Karpas-422 (cell line): ENCODE measurements around the gene MICU2. TPM values are rescaled to one million over a fixed set of nuclear protein-coding genes. Genes with fewer than 3 reads are reported as not detected.

Source experiments
- DNase-seq: peaks from one replicate; pipeline ENCODE4 v3.0.0-alpha.2; 2015
- H2AFZ ChIP-seq: fragments of 200-600 bp; sonication (generic); 2 replicates; pipeline ENCODE4 v1.6.1; 2014; ENCODE audit warnings: antibody characterized with exemption, low read length, mixed read lengths
- H3K27ac ChIP-seq: fragments of 200-600 bp; sonication (generic); 2 replicates; pipeline ENCODE4 v1.5.1; 2014; ENCODE audit warnings: mild to moderate bottlenecking, low read length, moderate library complexity
- H3K27me3 ChIP-seq: fragments of 200-600 bp; sonication (generic); 2 replicates; pipeline ENCODE4 v1.6.1; 2014; ENCODE audit warnings: low read length, mixed read lengths
- H3K36me3 ChIP-seq: fragments of 200-600 bp; sonication (generic); 2 replicates; pipeline ENCODE4 v1.6.1; 2014; ENCODE audit warnings: low read length, mixed read lengths; ENCODE audit not compliant: insufficient read depth
- H3K4me1 ChIP-seq: fragments of 200-600 bp; sonication (generic); 2 replicates; pipeline ENCODE4 v1.6.1; 2014; ENCODE audit warnings: mild to moderate bottlenecking, low read length, mixed read lengths
- H3K4me2 ChIP-seq: fragments of 200-600 bp; sonication (generic); 2 replicates; pipeline ENCODE4 v1.6.1; 2014; ENCODE audit warnings: low read length, low read depth, mild to moderate bottlenecking; ENCODE audit not compliant: poor library complexity, severe bottlenecking
- H3K4me3 ChIP-seq: fragments of 200-600 bp; sonication (generic); 2 replicates; pipeline ENCODE4 v1.5.1; 2014; ENCODE audit warnings: mild to moderate bottlenecking, antibody characterized with exemption, low read length, mixed read lengths
- H3K79me2 ChIP-seq: fragments of 200-600 bp; sonication (generic); 2 replicates; pipeline ENCODE4 v1.6.1; 2014; ENCODE audit warnings: mild to moderate bottlenecking, low read length, mixed read lengths
- H3K9ac ChIP-seq: fragments of 200-600 bp; sonication (generic); 2 replicates; pipeline ENCODE4 v1.6.0; 2014; ENCODE audit warnings: low read length
- H3K9me2 ChIP-seq: fragments of 200-600 bp; sonication (generic), shearing (Covaris generic); replicated peaks from 2 replicates; pipeline ENCODE4 v1.6.0; 2014; ENCODE audit warnings: mild to moderate bottlenecking, low read length, moderate library complexity; ENCODE audit not compliant: insufficient read depth
- H3K9me3 ChIP-seq: fragments of 300-700, 200-600 bp; sonication (generic); 2 replicates; pipeline ENCODE4 v1.6.1; 2014; ENCODE audit warnings: low read length, mixed read lengths
- H4K20me1 ChIP-seq: fragments of 200-600 bp; sonication (generic); 2 replicates; pipeline ENCODE4 v1.6.1; 2014; ENCODE audit warnings: mild to moderate bottlenecking, antibody characterized with exemption, low read length, low read depth; ENCODE audit not compliant: insufficient read depth
- total RNA-seq: library from RNA; depleted of rRNA; stranded (reverse); fragments of >200 nt; shearing (Covaris generic); gene quantifications from 2 replicates; pipeline ENCODE4 v1.2.3, GENCODE V29; 2014; ENCODE audit warnings: low replicate concordance

Gene MICU2
- total RNA-seq, 1 experiment from 2014 or later = 60.1 TPM

GRCh38 chr13:21538280-21538679 lies 65.7 kb downstream of the MICU2 start:
- Histone ChIP-seq H3K9ac (no peak overlapping the region), H2AFZ (no peak overlapping the region), H3K27me3 (no peaks in the 10 kb centered on the region), H3K79me2 (peaks cover 50% of the 10 kb centered on the region), H4K20me1 (no peaks in the 10 kb centered on the region), H3K4me2 (no peak overlapping the region), H3K36me3 (no peaks in the 10 kb centered on the region), H3K9me3 (no peaks in the 10 kb centered on the region), H3K27ac (no peak overlapping the region), H3K9me2 (no peaks in the 10 kb centered on the region), H3K4me1 (peaks cover 22% of the 10 kb centered on the region), H3K4me3 (no peak overlapping the region)
- DNase-seq = no peak

DNA sequence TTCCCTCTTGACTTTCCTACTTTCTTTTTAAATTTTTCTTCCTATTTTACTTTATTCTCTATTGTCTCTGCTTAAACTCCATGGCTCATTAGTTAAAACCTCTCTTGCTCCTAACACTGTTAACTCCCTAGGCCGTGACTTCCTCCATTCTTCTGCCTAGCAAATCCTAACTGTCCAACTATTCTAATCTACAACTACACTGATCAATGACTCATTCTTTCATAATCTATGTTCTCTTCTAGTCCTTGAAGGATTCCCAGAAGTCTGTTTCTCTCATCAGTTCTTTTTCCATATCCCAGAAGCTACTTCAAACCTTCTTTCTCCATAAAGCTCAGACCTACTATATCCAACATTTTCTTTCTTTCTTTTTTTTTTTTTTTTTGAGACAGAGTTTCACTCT lies 66.9 kb downstream of the MICU2 start:
- DNase-seq = no peak
- no peak overlapping the region for H3K9ac ChIP-seq
- H3K4me1 ChIP-seq = peaks cover 13% of the 10 kb centered on the region
- no peak overlapping the region for H3K4me3 ChIP-seq
- no peak overlapping the region for H3K4me2 ChIP-seq
- H3K79me2 ChIP-seq = peaks cover 41% of the 10 kb centered on the region
- H3K9me2 ChIP-seq = no peaks in the 10 kb centered on the region
- H3K27ac ChIP-seq = no peak overlapping the region
- H3K9me3 ChIP-seq = no peaks in the 10 kb centered on the region
- no peaks in the 10 kb centered on the region for H4K20me1 ChIP-seq
- no peaks in the 10 kb centered on the region for H3K27me3 ChIP-seq
- no peak overlapping the region for H2AFZ ChIP-seq
- H3K36me3 ChIP-seq = no peaks in the 10 kb centered on the region

DNA sequence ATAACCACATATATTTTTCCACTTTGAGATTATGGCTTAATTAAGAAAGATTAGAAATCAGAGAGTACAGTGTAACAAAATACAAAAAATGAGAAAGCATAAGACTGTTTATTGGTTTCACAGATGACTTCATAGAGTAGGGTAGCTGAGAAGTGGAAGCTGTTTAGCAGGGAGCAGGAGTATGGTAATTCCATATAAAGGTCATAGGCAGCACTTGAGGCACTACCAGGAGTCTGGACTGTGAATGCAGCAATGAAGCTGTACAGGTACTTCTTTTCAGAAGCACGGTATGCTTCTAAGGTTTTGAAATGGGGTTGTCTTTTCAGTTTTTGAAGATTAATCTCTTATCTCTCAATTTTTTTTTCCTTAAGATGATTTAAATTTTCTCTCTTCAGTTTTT lies 69.2 kb downstream of the MICU2 start:
- no peaks in the 10 kb centered on the region for H3K9me3 ChIP-seq
- DNase-seq = no peak

DNA sequence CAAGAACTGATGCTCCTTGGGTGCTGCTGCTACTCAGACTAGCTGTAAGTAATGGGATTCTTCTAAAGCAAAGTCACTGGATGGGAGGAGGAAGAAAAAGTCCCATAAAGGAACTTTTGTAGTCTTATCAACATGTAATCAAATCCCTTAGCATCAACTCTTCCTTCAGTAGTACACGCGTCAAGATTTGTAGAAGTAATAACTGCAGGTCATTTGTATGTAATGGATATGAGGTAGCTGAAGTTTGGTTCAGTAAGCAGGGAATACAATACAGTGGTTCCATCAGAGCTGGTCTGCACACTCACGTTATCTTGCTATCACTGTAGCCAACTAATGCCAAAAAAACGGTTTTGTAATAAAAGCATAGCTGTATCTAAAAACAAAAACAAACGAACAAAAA lies 72.5 kb downstream of the MICU2 start:
- Histone ChIP-seq H3K27me3 (no peaks in the 10 kb centered on the region), H3K79me2 (peaks cover 37% of the 10 kb centered on the region), H3K4me2 (no peak overlapping the region), H4K20me1 (no peaks in the 10 kb centered on the region), H3K27ac (no peak overlapping the region), H2AFZ (no peak overlapping the region), H3K9me3 (no peaks in the 10 kb centered on the region), H3K9me2 (no peaks in the 10 kb centered on the region), H3K4me3 (no peak overlapping the region), H3K9ac (no peak overlapping the region), H3K4me1 (peaks cover 15% of the 10 kb centered on the region), H3K36me3 (peaks cover 1% of the 10 kb centered on the region; the same call in 1 of the 2 replicates)
- no peak for DNase-seq

More for the DNA sequence above, 69.2 kb downstream of the MICU2 start:
- Histone ChIP-seq H3K4me3 (no peak overlapping the region), H2AFZ (no peak overlapping the region), H3K4me1 (peaks cover 12% of the 10 kb centered on the region), H4K20me1 (no peaks in the 10 kb centered on the region), H3K36me3 (no peaks in the 10 kb centered on the region), H3K27ac (no peak overlapping the region), H3K9me2 (no peaks in the 10 kb centered on the region), H3K9ac (no peak overlapping the region), H3K4me2 (no peak overlapping the region), H3K27me3 (no peaks in the 10 kb centered on the region), H3K79me2 (peaks cover 30% of the 10 kb centered on the region)

- H3K4me3 ChIP-seq = no peak overlapping the region
- no peak overlapping the region for H3K27ac ChIP-seq
- no peaks in the 10 kb centered on the region for H4K20me1 ChIP-seq
- H3K36me3 ChIP-seq = peaks cover 3% of the 10 kb centered on the region; the same call in 1 of the 2 replicates
- H3K9me3 ChIP-seq = no peaks in the 10 kb centered on the region
- no peak for DNase-seq
- H3K4me1 ChIP-seq = peaks cover 15% of the 10 kb centered on the region
- no peaks in the 10 kb centered on the region for H3K27me3 ChIP-seq
- H3K79me2 ChIP-seq = peaks cover 38% of the 10 kb centered on the region
- no peaks in the 10 kb centered on the region for H3K9me2 ChIP-seq
- no peak overlapping the region for H3K4me2 ChIP-seq
- H2AFZ ChIP-seq = no peak overlapping the region
- H3K9ac ChIP-seq = no peak overlapping the region
Measured at GRCh38 chr13:21530656-21531055, 73.3 kb downstream of the MICU2 start.

DNA sequence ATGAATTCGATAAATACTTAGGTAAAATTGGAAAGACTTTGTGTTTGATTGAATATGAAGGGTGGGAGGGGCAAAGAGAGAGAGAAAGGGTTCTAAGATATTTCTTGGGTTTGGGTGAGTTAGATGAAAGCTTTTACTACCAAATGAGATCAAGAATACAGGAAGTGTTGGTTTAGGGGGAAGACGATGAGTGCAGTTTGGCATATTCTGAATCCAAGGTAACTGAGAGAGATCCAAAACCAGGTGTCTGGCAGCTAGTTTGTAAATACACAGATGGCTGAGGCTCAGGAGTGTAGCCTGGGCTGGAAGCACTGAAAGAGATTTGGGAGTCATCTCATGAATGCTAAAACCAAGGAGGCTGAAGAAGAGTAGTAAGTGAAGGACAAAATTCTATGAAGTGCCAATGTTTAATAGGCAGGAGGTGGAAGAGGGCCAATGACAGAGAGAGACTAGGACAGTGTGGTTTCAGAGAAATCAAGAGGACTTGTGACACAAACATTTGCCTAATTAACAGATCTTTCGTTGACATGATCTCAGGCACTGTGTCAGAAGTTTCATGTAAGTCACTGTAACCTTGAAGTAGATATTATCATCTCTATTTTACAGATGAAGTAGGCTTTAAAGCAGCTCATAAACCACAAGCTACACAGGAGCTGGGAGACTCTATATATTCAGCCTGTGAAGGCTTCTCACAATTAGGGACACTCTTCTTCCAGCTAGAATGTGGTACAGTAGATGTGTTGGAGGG lies 74.7 kb downstream of the MICU2 start:
- Histone ChIP-seq H3K9ac (no peak overlapping the region), H3K9me2 (no peaks in the 10 kb centered on the region), H3K79me2 (peaks cover 36% of the 10 kb centered on the region), H4K20me1 (no peaks in the 10 kb centered on the region), H3K27ac (no peak overlapping the region), H3K9me3 (no peaks in the 10 kb centered on the region), H3K4me1 (peaks cover 15% of the 10 kb centered on the region), H3K36me3 (peaks cover 3% of the 10 kb centered on the region; the same call in 1 of the 2 replicates), H3K27me3 (no peaks in the 10 kb centered on the region), H3K4me3 (no peak overlapping the region), H2AFZ (no peak overlapping the region), H3K4me2 (no peak overlapping the region)
- DNase-seq = no peak

DNA sequence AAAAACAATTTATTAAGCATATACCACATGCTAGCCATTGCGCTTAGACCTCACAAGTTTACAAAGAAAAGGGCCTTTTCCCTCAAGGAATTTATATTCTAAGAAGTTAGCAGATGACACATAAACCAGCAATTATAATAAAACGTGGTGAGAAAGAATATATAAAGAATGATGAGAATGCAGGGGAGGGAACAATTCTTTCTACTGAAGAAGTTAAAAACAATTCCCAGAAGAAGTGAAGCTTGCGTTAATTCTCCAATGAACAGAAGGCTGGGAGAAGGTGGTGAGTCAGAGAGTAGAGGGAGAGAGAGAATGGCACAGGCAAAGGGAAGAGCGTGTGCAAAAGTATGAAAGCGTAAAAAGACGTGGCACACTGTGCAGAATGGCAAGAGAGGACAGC lies 75.4 kb downstream of the MICU2 start:
- no peak overlapping the region for H3K27ac ChIP-seq
- H3K27me3 ChIP-seq = no peaks in the 10 kb centered on the region
- H3K4me2 ChIP-seq = no peak overlapping the region
- no peak overlapping the region for H3K4me3 ChIP-seq
- H4K20me1 ChIP-seq = no peaks in the 10 kb centered on the region
- H3K9me3 ChIP-seq = no peaks in the 10 kb centered on the region
- H3K9ac ChIP-seq = no peak overlapping the region
- H2AFZ ChIP-seq = no peak overlapping the region
- H3K79me2 ChIP-seq = peaks cover 39% of the 10 kb centered on the region
- no peaks in the 10 kb centered on the region for H3K9me2 ChIP-seq
- H3K36me3 ChIP-seq = peaks cover 3% of the 10 kb centered on the region; the same call in 1 of the 2 replicates
- DNase-seq = no peak
- H3K4me1 ChIP-seq = peaks cover 15% of the 10 kb centered on the region

GRCh38 chr13:21526707-21527540 lies 77.0 kb downstream of the MICU2 start:
- Histone ChIP-seq H3K9ac (no peak overlapping the region), H3K27ac (no peak overlapping the region), H3K79me2 (peaks cover 40% of the 10 kb centered on the region), H3K4me2 (no peak overlapping the region), H4K20me1 (no peaks in the 10 kb centered on the region), H3K36me3 (peaks cover 3% of the 10 kb centered on the region; the same call in 1 of the 2 replicates), H3K4me1 (peaks cover 15% of the 10 kb centered on the region), H3K27me3 (no peaks in the 10 kb centered on the region), H3K4me3 (no peak overlapping the region), H3K9me3 (no peaks in the 10 kb centered on the region), H3K9me2 (no peaks in the 10 kb centered on the region), H2AFZ (no peak overlapping the region)
- no peak for DNase-seq
